GM21786 (cell line): Measurements from ENCODE around the gene GRID1.
"Not testable (repeated sequence)": the region's sequence is repeated elsewhere in the genome, so short reads cannot be mapped to it uniquely, and the experiment has no call there.

Experiments
- ATAC-seq: cut with Tn5 transposase; IDR thresholded peaks from one replicate; pipeline ENCODE4 v1.9.1; 2021; ENCODE audit not compliant: unreplicated experiment

Gene GRID1

DNA sequence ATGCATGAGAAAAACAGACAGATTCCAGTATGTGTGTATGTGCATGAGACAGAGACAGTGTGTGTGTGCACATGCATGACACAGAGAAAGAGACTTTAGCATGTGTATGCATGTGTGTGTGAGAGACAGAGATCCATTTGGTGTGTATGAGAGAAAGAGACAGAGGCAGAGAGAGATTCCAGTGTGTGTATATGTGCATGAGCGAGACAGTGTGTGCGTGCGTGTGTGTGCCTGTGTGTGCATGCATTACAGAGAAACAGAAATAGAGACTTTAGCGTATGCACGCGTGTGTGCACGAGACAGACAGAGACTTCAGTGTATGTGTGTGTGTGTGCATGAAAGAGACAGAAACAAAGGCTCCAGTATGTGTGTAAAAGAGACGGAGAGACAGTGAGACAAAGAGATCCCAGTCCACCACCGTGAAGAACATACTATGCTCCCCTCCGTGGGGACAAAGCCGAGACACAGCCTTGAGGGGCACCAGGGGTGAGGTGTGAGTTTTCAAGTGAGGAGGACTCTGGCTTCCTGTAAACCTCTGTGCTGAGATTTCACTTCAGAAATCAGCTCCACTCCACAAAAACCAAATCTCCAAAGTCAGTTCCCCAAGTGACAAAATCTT lies 188.9 kb downstream of the GRID1 start:
- ATAC-seq, result no peak

DNA sequence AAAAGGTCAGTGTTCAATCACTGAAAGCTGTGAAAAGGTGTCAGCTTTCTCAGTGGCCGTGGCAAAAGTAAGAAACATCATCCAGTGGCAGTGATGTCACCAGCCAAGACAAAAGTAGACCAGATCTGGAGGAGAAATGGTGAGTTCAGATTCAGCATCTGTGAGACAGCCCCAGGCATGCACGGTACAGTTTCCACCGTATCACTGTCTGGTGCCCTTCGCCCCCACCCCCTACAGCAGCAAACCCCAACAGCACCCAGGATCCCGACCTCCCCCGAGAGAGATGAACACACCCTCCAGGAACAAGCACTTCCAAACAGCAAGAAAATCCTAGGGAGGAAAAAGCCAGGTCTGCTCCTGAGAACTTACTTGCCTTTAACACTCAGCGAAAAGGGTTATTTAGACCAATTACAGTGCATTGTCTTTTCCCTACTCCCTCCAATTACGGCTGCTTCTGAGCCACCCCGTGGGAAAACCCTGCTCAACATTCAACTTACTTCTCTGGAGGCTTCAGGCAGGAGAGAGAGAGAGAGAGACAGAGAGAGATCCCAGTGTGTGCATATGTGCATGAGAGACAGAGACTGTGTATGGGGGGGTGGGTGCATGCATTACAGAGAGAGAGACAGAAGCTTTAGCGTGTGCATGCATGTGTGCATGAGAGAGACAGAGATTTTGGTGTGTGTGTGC lies 189.6 kb downstream of the GRID1 start:
- no peak for ATAC-seq

DNA sequence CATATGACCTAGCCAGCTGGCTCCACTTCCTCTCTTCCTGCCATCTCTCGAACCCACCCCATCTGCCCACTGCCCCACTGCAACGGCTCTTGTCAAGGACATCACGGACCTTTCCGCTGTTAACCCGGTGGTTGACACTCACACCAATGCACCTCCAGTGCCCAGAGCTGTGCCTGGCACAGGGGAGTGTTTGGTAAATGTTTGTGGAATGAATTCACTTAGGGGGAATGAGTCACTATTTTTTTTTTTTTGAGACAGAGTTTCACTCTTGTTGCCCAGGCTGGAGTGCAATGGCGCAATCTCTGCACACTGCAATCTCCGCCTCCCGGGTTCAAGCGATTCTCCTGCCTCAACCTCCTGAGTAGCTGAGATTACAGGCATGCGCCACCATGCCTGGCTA lies 191.1 kb downstream of the GRID1 start:
- ATAC-seq, result not testable (repeated sequence)

DNA sequence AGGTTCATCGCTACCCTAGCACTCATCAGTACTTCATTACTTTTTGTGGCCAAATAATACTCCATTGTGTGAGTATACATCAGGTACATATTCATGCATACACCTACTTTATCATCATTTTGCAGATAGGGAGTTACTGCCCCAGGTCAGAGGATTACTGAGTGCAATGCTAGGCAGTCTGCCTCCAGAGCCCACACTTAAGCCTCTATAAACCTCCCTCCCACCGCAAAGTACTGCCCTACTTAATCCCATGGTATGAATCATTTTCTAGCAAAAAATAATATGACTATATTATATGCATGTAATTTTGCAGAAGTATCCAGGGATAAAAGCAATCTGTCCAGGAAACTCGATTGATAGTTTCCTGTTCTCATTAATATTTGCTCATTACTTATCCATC lies 194.3 kb downstream of the GRID1 start:
- ATAC-seq, result no peak

DNA sequence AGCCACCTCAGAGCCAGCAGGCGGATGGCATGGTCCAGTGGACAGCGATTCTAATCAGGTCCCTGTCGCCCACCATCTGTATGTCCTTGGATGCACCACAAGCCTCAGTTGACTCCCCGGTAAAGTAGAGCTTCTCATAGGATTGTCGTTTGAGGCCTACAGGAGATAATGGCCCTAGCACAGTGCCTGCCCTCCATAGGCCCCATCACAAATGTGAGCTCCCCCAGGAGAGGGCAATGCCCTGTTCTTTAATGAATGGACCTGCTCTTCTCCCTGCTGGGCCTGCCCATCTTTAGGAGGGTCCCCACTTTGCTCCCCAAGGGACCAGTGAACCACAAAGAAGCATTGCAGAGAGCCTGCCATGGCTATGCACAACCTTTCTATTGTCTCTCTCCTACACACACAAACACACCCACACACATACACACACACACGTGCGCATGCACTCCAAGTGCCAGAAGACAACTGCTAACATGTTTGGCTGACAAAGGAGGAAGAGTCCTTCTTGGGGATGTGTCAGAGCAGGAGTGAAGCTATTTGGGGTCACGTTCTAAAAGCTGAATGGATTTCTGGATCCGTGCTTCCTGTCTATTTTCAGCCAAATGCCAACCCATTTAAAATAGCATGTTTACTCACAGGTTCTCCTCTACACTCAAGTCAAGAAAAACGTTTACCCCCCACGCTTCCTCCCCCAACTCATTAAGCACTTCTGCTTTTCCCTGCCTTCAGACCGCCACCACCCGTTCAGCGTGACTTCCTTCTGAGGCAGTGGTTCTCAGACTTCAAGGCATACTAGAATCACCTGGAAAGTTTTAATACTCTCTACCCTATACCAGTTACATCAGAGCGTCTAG lies 196.1 kb downstream of the GRID1 start:
- no peak for ATAC-seq

DNA sequence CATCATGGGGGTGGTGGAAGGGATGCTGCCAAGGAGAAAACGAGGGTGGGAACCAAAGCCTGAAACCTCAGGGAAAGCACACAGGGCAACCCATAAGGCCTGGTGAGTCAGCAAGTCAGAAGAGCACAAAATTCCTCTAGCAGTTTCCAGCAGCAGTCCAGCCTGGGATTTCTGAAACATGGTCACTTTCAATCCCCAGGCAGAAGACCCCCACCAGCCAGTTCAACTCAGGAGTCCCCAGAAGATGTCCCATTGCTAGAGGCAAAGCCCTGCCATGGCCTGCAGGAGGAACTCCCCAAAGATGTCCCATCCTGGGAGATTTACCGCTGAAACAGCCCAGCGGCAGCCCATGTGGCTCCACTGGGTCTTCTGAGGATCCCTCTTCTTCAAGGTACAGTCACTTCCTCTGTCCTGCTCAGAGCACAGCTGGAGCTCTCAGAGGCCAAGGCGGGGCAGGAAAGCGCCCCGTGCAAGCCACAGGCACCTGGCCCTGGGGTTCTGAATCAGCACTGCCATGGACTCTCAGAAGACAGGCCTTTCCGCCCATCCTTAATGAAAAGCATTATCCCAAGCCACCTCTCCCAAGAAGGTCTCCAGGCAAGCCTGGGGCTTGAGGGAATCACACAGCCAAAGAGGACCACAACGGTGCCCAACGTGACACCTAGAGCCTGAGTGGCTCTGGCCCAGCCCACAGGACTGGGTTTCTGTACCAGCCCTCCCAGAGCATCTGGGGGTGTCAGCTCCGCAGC lies 196.9 kb downstream of the GRID1 start:
- ATAC-seq, result no peak

DNA sequence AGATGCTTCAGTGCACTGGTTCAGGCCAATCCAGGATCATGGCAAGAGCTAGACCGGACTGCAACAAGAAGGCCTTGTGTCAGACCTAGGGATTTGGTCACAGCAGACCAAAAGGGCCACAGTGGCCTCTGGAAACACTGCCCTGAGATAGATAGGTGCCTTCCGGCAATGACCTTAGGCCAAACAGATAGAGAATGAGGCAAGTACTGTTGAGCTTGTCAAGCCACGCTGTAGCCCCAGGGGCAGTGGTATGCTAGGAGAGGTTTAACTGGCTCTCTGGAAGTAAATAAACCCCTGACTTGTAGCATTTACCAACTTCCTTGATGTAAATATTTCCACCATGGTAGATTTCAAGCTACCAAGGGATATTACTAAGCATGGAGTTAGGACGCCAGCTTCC lies 197.5 kb downstream of the GRID1 start:
- no peak for ATAC-seq

DNA sequence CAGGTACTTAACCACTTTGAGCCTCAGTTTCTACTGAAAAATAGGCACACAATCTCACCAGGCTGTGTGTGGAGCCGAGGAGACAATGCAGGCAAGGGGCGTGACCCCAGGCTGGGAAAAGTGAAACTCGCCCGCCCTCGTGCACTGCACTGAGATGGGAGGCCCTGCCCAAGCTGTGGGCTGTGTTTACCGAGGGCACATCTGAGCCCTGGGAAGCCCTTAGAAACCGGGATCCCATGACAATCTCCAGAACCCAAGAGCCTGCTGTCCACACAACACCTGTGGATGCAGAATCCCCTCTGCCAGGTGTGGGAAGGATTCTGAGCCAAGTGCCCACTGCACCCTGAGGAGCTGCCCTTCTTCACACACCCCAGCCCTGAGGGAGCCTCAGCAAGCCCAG lies 198.3 kb downstream of the GRID1 start:
- no peak for ATAC-seq

DNA sequence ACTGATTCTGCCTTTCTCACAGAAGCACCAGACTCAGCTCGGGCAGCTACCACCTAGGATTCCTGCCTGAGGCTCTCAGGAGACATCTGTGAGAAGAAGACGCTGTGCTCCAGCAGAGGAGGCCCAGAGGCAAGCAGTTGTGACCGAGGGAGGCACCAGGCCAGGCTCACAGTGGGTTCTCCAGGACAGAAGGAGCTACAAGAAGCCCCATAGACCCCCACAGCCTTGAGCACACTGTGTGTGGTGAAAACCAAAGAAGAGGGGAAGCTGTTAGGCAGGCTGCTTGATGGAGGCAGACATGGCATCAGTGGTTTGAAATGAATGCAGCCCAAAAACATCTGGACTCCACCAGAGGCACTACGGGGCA lies 198.8 kb downstream of the GRID1 start:
- ATAC-seq, result no peak

DNA sequence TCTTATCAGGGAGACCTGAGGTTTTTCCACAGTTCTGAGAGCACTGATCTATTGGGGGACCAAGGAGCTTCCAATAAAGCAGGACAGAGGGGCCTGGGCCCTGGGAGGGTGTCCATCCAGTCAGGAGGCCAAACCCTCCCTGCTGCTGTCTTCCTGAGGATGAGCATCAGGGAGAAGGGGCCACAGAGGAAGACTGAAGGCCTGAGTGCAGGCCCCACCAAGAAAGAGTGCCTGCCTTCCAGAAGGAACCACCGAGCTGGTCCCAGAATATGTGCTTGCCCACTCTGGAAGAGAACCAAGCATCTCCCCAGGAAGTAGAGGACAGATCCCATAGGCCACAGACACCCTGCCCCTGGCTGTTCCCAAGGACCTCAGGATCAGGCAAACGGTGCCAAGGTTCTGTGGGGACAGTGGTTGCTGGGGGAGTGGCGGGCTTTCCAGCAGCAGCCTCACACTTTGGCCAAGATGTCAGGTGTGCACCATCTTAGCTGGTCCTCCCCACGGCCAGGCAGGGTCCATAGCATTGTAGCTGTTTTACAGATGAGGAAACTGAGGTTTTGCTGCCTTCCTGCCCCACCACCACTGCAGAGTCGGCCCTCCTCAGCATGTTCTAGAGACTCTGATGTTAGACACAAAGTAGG lies 199.4 kb downstream of the GRID1 start:
- no peak for ATAC-seq

DNA sequence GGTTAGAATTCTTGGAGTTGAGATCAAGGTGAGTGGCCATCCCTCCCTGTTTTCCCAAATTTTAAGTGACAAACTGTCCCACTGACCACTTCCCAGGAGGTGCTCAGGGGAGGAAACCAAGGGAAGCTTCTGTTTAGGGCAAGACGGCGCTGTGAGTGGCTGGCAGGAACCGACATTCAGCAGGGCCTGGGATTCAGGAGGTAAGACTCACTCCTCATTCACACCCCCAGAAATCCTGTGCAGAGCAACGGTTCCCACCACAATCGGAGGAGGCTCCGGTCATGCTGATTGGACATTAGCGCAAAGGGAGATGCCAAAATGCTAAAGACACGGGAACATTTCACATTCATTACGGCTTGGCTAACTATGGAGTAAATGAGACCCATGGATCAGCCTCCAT lies 200.9 kb downstream of the GRID1 start:
- no peak for ATAC-seq

DNA sequence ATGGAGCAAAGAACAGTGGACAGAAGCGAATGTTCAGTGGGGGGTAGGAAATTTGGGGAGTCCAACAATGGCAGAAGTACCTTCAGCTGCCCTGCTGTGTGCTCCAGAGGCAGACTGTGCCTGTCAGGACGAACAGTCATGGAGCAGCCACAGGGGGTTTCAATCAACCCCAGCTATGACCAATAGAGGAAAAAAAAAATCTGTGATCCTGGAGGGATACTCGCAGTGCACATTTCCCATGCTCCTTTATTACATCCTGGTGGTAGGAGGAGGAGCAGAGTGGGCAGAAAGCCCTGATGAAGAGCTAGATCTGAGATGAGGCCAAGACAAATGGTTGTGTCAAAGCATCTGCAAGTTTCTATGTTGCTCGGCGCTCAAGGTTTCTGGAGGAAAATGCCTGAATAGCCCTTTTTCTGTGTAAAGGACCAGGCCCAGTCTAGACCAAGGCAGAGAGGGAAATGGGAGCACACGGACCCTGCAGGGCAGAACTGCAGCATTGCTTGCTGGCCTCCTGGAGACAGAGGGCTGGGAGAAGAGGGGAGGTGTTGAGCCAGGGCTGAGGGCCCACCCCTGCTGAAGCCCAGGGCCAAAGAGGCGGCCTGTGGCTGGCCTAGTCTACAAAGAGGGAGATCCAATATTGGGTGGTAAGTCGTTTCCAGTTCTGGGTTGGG lies 201.5 kb downstream of the GRID1 start:
- ATAC-seq, result no peak

DNA sequence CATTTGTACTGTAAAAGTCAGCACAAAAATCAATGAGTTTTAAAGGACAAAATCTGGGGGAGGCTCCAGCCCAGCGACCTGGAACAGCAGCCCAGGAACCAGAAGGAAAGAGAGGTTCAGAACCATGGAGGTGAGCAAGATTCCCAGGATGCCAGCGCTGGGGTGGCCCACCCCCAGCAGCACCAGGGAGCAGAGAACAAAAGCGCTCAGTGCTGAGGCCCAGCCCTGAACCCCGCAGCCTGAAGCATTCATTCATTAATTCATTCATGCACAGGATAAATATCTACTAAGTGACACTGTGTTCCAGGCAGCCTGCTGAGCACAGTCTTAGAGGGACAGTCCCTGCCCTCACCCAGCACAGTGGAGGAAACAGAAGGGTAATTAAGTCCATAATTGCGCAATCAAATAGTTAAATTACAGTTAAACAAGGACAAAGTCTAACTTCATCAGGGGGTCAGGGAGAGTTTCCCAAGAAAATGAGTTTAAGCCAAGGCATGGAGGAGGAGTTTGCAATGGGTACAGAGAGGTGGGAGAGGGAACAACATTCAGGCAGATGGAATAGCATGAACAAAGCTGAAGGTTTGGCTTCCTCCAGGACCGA lies 202.3 kb downstream of the GRID1 start:
- ATAC-seq, result no peak

DNA sequence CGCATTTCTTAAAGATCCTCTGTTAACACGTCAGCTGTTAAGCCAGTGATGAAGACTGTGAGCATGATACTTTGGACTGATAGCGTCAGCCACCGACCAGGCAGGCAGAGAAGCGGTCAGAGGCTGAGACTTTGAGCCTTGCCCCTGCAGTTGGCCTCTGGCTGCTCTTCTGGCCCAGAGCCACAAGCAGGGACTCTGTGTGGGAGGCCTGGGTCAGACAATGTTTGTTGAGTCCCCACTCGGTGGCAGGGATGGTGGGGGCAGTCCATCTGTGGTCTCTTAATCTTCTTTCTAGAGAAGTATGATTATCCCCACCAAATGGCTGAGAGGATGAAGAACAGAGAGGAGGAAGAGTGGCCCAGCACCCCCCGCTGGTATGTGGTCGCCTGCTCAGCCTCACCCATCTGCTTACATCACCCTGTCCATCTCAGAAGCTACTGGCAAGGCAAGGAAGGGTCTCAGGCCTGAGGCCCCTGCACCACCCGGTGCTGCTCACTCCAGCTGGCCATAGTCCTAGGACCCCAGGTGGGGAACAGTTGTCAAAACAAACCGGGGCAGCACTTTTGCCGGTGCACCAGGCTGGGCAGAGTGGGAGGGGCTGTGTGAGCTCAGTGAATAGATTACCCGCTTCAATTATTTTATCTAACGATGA lies 202.9 kb downstream of the GRID1 start:
- no peak for ATAC-seq

DNA sequence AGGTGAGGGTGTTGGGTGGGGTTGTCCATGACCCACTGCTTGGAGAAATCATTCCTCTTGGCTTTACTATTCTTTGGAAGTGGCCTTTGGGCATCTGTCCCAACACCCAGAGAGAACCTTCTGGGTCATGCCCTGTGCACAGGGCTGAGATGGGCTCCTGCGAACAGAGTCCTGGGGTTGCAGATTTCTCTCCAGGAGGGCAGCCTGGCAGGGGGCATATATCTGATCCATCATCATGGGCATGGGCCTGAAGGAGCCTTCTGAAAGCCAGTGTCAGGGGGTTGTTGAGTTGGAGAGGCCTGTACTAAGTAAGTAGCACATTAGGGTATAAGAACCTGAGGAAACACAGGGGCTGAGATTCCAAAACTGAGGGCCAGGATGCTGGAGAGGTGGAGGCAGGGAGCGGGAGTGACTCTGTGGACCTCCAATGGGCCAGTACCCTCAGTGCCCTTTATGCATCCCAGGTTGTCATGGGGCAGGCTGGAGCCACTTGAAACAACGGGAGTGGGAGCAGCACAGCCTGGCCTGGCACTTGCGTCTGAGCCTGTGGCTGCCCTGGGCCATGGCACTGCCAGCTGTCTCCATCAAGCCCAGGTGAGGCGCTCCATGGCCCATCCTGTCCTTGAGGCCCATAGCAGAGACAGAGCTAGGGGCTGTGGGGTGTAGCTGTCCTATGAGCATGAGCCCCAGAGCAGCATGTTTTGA lies 203.7 kb downstream of the GRID1 start:
- no peak for ATAC-seq

DNA sequence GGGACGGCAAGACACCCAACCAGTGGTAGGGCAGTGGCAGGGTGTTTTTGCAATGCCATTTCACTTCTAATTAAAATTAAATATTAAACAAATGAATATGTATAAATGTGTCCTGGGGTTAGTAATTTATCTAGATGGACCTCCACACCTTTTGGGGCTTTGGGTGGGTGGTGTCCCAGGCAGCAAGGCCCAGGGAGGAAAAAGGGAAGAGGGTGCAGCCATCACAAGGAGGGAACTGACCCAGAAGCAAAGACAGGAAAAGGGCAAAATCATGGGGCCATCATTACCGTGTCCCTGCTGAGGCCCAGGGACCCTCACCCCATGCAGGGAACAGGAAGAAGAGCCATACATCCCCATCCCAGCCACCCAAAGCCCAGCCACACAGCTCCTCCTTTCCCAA lies 204.6 kb downstream of the GRID1 start:
- ATAC-seq, result no peak

DNA sequence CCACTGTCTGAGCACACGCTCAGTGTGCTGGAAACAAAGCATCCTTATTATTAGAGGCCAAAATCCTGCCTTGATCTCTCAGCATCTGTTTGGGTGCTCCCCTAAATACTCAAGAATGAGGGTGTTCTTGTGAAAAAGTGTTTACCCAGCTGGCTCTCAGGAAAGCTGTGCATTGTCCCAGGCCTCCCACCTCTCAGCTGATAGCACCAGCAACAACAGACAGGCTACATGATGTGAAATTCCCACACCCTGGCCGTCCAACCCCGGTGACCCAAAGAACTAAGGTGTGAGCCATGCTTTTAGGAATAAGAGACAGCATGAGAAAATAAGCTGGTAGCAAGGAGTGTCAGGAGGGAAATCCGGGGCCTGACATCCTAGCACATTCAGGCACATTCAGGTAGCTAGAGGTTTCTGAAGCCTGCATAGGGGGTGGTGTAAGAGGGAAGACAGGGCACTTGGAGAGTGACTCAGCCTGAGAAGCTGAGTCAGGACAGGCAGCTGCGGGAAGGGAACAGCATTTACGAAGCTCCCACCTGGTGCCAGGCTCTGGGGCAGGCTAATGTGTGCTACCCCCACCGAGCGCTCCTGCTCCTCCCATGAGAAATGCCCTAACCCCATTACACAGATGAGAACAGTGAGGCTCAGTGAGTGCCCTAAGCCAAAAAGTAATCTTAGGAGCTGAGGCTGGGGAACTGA lies 205.6 kb downstream of the GRID1 start:
- no peak for ATAC-seq

DNA sequence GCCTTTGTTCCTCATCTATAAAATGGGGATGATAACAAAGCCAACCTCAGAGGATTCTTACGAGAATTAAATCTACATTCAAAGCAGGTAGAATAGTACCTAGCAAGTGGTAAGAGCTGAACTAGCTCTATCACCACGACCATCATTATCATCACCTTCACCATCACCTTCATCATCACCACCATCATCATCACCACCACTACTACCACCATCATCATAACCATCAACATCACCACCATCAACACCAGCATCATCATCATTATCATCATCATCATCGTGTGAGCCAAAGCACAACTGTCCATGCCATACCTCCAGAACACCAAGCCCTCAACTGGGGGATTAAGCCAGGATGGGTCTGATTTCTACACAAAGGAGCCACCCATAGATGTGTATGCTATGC lies 206.8 kb downstream of the GRID1 start:
- no peak for ATAC-seq
